ENCODE results near the gene SCAMP3. TPM values are rescaled to one million over a fixed set of nuclear protein-coding genes. Genes with fewer than 3 reads are reported as not detected.

The SCAMP3 gene
- polyA plus RNA-seq, 1 donor (not counting 4 experiments of a cell fraction or from before 2014, with no cell fraction given): 72.1 TPM

- Histone ChIP-seq H3K9ac (ENCODE audit: control insufficient read depth, extremely low read depth, insufficient read depth, low read length) (peak overlapping the region; percentile 74), H3K79me2 (ENCODE audit: control insufficient read depth, insufficient read depth, low read length) (peaks cover 37% of the 10 kb centered on the region), H4K20me1 (ENCODE audit: control insufficient read depth, extremely low read depth, insufficient read depth, low read length) (peaks cover 3% of the 10 kb centered on the region), H2AFZ (ENCODE audit: control insufficient read depth, low read length) (peak overlapping the region; percentile 91), H3K4me3 (ENCODE audit: control insufficient read depth in 2 of 3, extremely low read depth in 1 of 3, insufficient read depth in 2 of 3, low read depth in 1 of 3, low read length in 3 of 3) (peak overlapping the region; percentile 86 to 98 (median 93)), H3K9me1 (ENCODE audit: control insufficient read depth, extremely low read depth, insufficient read depth, low read length) (no peaks in the 10 kb centered on the region), H3K36me3 (ENCODE audit: control insufficient read depth in 2 of 2, extremely low read depth in 1 of 2, insufficient read depth in 2 of 2, low read length in 2 of 2) (peaks cover 23 to 32% of the 10 kb centered on the region in 2 experiments), H3K4me2 (ENCODE audit: control insufficient read depth, extremely low read depth, insufficient read depth, low read depth, low read length) (peak overlapping the region; percentile 96), H3K4me1 (ENCODE audit: control insufficient read depth, extremely low read depth, insufficient read depth, low read length) (peaks cover 15% of the 10 kb centered on the region), H3K9me3 (ENCODE audit: control insufficient read depth, low read depth, low read length) (no peaks in the 10 kb centered on the region), H3K27ac (ENCODE audit: control insufficient read depth, insufficient read depth, low read length) (peak overlapping the region; percentile 51), H3K27me3 (ENCODE audit: control insufficient read depth, extremely low read depth, insufficient read depth, low read length) (no peaks in the 10 kb centered on the region)
- dilution Hi-C loops (cut with MboI; ENCODE audit: extremely low pct_ligation_motif_present, low sequenced_read_pairs): no loop called here
- FAIRE-seq (no peak), DNase-seq (ENCODE audit: low read depth, low spot score) (no peak)
- no peak for TF ChIP-seq EZH2 (IDR thresholded peaks at IDR 0.05; ENCODE audit: low read length)
- no peak for TF ChIP-seq CTCF (optimal IDR thresholded peaks at IDR 0.05 in 1 of 3, IDR thresholded peaks at IDR 0.05 in 1 of 3, conservative IDR thresholded peaks at IDR 0.05 in 1 of 3; ENCODE audit: extremely low read depth in 1 of 3, insufficient read depth in 2 of 3, low read length in 3 of 3)
Measured at GRCh38 chr1:155272466-155273342, 10.5 kb upstream of the SCAMP3 start.

GRCh38 chr1:155269381-155269780 lies 7.2 kb upstream of the SCAMP3 start:
- Histone ChIP-seq H3K36me3 (ENCODE audit: control insufficient read depth in 2 of 2, extremely low read depth in 1 of 2, insufficient read depth in 2 of 2, low read length in 2 of 2) (peaks cover 39 to 60% of the 10 kb centered on the region in 2 experiments), H3K4me2 (ENCODE audit: control insufficient read depth, extremely low read depth, insufficient read depth, low read depth, low read length) (no peak overlapping the region), H2AFZ (ENCODE audit: control insufficient read depth, low read length) (no peak overlapping the region), H3K9me1 (ENCODE audit: control insufficient read depth, extremely low read depth, insufficient read depth, low read length) (no peaks in the 10 kb centered on the region), H3K4me1 (ENCODE audit: control insufficient read depth, extremely low read depth, insufficient read depth, low read length) (peaks cover 12% of the 10 kb centered on the region), H3K79me2 (ENCODE audit: control insufficient read depth, insufficient read depth, low read length) (peaks cover 37% of the 10 kb centered on the region), H3K9ac (ENCODE audit: control insufficient read depth, extremely low read depth, insufficient read depth, low read length) (no peak overlapping the region), H3K27me3 (ENCODE audit: control insufficient read depth, extremely low read depth, insufficient read depth, low read length) (no peaks in the 10 kb centered on the region), H3K4me3 (ENCODE audit: control insufficient read depth in 2 of 3, extremely low read depth in 1 of 3, insufficient read depth in 2 of 3, low read depth in 1 of 3, low read length in 3 of 3) (no peak overlapping the region), H3K27ac (ENCODE audit: control insufficient read depth, insufficient read depth, low read length) (no peak overlapping the region), H3K9me3 (ENCODE audit: control insufficient read depth, low read depth, low read length) (no peaks in the 10 kb centered on the region), H4K20me1 (ENCODE audit: control insufficient read depth, extremely low read depth, insufficient read depth, low read length) (peaks cover 3% of the 10 kb centered on the region)
- TF ChIP-seq EZH2 (IDR thresholded peaks at IDR 0.05; ENCODE audit: low read length) (no peak), CTCF (optimal IDR thresholded peaks at IDR 0.05 in 1 of 3, IDR thresholded peaks at IDR 0.05 in 1 of 3, conservative IDR thresholded peaks at IDR 0.05 in 1 of 3; ENCODE audit: extremely low read depth in 1 of 3, insufficient read depth in 2 of 3, low read length in 3 of 3) (no peak)
- no peak for FAIRE-seq
- dilution Hi-C loops (cut with MboI; ENCODE audit: extremely low pct_ligation_motif_present, low sequenced_read_pairs): no loop called here
- DNase-seq (ENCODE audit: low read depth, low spot score): no peak

All from keratinocyte (primary cell).